GM19351 (cell line): ENCODE data around the gene WLS.
"Not testable (repeated sequence)": the region's sequence is repeated elsewhere in the genome, so short reads cannot be mapped to it uniquely, and the experiment has no call there.

Experiments used
- ATAC-seq: cut with Tn5 transposase; IDR thresholded peaks from one replicate; pipeline ENCODE4 v1.9.1; 2021; ENCODE audit warnings: mild to moderate bottlenecking, moderate library complexity; ENCODE audit not compliant: unreplicated experiment

WLS gene

DNA sequence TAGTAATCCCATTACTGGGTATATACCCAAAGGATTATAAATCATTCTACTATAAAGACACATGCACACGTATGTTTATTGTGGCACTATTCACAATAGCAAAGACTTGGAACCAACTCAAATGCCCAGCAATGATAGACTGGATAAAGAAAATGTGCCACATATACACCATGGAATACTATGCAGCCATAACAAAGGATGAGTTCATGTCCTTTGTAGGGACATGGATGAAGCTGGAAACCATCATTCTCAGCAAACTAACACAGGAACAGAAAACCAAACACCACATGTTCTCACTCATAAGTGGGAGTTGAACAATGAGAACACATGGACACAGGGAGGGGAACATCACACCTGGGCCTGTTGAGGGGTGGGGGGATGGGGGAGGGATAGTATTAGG, 60.5 kb downstream of the WLS start:
- ATAC-seq = not testable (repeated sequence)

DNA sequence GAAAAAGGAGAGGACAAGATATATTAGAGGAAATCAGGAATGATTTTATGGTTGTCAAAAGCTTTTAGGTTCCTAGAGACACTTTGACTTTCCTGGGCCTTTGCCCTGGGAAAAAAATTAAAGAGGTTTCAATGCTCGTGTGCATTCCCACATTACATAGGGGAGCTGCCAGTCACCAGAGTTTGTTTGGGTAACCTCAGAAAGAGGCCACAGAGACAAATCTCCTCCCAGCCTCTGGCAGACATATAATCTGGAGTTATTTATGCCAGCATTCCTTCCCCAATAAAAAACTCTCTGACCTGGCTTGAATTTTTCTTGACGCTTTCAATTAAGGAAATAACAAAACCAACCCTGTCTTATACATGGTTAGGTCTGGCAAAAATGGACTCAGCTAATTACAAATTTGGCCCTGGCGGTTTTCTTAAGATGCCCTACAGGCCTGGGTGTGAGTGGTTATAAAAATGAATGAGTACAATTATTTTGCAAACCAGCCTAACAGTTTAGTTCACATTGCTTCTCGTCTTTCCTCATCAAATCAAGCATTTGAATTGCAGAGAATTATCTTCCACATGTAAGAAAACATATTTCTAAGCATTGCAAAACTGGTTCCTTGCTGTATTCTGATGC, 63.7 kb downstream of the WLS start:
- no peak for ATAC-seq

DNA sequence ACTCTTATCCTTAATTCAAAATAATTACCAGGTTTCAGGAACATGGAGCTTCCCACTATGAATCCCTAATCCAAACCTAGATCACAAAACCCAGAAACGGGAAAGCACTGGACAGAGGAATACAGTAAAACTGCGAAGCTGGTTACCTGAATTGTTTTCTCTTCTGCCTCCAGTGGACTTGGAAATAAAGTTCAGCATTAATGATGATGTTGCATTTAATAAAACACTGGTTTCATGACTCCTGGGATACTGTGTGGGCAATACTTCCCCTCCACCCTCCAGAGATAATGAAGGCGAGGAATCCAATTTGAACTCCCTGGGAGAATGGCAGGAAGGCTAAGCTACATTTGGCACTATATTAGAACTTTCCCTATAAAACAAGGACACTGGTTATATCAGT, 65.1 kb downstream of the WLS start:
- no peak for ATAC-seq

DNA sequence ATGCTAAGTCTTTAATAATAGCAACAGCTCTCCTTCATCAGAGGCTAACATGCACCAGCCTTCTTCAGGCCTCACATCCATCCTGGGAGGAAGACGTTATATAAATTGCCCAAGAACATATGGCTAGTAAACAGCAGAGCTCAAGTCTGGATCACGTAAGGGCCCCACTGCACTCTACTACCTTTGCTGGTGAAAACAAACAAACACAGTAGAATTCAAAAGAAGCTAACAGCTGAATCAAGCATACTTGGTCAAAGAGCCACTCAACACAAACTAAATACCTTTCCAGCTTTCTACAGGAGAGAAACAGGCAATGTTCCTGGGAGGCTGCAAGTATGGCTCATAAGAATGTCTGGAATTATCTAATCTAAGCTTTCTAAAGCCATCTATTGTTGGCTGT, 66.0 kb downstream of the WLS start:
- ATAC-seq = no peak

DNA sequence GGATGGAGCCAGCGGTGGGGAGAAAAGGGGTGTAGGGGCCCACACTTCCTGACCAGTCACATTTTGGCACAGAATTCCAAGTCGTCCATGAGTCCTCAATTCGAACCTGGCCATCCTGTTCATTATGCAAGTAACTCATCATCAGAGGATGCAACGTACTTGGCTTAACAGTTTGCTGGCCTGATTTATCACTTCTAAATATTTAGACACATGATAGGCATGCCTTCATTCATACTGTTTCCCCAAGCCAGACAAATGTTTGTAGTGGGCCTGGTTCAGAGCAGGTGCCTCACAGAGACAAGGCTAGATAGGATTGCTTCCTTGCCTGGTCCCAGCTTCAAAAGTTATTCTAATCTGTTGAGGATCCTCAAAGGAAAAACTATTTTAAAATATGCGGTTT, 66.7 kb downstream of the WLS start:
- no peak for ATAC-seq

DNA sequence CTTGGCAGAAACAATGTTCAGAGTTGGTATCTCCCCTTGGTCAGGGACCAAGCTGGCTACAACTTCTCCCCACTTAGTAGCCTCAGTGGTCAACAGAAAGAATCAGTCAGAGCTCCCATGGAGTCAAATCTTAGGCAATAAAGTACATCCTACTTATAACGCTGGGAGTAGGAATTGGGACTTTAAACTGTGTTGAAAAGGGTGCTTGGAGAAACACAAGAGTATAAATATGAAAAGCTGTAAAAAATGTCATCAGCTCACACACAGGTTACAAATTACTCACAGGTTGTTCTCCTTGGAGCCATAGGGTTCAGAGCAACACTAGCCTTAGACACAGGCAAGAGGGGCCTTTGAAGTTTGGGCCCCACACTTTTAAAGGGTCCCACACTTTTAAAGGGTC, 67.4 kb downstream of the WLS start:
- ATAC-seq = no peak

DNA sequence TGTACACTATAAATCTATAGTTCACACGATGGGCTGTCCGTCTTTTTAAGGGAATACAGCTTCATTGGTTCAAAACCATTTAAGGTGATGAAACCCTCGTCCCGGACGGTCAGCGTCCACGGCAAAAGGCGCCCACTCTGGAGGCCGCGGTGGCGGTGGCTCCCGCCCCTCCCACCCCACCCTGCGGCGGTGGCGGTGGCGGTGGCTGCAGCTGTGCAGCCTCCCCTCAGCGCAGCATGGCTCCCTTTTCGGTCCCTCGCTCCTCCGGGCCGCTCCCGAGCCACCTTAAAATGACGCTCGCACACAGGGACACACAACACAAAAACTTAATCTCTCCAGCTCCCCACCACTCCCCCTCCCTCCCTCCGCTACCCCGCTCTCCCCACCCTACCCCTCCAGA, 69.1 kb downstream of the WLS start:
- ATAC-seq = no peak

DNA sequence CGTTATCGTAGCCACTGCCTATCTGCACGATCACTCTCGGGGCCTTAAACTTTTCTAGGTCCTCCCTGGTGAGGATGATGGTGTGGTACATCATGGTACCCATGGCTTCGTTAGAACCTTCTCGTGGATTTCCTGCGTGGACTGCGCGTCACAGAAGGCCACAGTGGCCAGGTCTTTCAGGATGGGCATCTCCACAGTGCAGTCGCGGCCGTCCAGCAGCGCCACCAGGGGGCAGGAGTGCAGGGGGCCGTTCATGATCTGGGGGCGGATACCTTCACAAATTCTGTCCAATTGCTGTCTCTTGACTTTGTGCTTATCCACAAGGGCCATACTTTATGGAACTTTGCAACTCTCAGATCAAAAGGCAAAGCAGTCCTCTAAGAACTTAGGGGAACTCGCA, 69.6 kb downstream of the WLS start:
- no peak for ATAC-seq

DNA sequence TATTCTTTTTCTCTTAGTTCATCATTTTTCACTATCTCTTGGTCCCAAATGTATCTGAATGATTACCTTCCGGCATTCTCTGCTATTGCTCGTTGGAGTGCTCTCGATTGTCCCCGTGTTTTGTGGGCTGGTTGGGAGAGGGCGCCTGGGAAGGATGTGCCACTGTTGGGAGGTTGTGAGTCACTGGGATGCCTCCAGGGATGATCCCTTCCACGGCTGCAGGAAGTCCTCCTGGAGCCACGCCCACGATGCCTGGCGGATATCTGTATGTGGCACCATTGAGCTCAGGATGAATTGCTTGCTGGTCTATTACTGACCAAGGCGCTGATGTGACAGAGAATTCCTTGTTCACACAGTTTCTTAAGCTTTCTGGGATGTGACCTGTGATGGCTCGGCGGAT, 70.7 kb downstream of the WLS start:
- ATAC-seq = not testable (repeated sequence)

DNA sequence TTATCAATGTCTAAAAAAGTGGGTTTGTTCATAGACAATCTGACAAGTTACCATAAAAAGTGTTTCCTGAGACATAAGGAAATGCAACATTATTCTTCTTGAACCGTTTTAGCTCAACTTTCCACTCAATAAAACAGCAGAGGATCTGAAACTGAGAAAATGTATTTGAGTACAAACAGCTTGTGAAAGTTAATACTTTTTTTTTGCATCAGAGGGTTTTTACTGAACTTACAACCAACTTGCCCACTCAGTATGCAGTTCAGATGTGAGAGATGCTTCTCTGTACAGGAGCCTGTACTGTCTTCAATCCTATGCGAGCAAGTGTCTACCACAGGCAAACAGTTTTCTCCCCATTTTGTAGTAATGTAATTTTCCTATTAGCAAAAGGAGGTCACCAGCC, 71.4 kb downstream of the WLS start:
- ATAC-seq = peak; percentile 94

DNA sequence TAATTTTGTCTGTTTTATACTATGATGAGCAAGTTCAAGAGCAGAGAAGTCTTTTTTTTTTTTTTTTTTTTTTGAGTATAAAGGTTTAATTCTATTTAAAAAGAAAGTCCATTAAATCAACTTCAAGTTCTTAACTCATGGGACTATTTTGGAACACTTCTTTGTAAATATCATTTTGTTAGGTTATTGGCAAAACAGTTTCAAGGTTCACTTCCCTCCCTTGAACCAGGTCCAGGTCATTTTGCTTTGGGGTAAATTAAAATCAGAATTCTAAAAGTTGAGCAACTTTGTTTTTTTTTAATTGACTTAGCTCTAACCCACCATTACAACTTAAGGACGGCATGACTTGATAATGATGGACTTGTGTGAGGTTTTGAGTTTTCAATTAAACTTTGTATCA, 72.3 kb downstream of the WLS start:
- ATAC-seq = no peak

DNA sequence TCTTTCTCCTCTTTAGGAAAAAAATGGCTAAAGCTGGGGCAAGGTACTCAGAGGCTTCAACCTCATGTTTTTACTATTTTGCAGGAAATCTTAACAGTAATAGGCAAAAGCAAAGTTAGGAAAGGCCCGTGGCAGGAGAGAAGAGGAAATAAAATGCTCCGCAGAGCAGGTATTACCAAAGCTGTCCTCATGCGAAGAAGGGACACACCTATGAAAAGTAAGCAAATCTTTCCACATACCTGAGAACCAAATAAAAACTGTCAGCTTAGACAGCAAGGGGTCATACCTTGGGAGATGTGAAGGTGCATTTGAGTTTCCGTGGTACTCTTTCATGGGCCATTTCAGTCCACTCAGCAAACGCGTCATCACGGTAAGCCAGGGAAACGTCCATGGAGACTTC, 73.5 kb downstream of the WLS start:
- ATAC-seq = no peak

DNA sequence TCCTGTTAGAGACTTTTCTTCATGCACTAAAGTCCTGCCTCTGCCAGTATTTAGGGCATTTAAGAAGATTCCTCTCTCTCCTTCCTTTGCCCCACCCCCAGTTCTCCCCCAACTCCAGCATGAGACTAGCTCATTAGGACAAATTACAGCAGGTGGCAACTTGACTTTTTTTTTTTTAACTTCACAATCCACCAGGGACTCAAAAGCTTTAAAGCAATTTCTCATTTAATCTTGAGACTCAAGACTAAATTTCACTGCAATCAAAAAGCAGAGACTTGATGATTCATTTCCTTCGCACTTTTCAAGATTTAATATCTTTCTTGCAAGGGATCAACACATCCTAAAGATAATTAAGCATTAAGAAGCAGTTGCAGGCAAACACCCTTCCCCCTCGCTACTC, 74.9 kb downstream of the WLS start:
- no peak for ATAC-seq

DNA sequence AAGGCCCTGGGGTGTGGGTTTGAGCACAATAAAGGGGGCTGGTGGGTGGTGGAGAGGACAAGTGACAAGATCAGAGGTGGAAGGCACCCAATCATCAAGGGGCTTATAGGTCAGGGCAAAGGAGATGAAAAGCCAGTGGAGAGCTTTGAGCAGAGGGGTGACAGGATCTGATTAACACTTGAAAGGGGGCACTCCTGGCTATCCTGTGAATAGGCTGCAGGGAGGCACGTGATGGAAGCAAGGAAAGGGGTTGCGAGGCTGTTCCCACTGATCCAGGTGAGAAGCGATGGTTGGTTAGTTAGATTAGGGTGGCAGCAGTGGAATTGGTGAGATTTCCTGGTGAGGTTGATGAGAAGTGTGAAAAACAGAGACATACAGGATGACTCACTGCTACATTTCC, 80.6 kb downstream of the WLS start:
- ATAC-seq = no peak

DNA sequence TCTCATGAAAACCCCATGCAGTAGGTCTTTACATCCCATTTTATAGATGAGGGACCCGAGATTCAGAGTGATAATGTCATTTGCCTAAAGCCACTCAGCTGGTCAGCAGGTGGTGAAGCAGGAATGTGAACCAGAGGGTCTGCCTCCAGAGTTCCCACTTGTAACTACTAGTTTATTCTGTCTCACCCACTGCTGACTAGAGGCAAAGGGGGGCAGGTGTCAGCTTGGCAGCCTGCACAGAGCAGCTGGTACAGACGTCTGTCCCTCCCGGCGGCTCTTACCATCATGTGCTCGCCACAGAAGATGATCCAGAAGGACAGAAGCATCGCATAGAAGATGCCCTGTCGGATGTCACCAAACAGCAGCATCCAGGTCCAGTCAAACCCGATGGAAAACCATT, 82.4 kb downstream of the WLS start:
- ATAC-seq = no peak

DNA sequence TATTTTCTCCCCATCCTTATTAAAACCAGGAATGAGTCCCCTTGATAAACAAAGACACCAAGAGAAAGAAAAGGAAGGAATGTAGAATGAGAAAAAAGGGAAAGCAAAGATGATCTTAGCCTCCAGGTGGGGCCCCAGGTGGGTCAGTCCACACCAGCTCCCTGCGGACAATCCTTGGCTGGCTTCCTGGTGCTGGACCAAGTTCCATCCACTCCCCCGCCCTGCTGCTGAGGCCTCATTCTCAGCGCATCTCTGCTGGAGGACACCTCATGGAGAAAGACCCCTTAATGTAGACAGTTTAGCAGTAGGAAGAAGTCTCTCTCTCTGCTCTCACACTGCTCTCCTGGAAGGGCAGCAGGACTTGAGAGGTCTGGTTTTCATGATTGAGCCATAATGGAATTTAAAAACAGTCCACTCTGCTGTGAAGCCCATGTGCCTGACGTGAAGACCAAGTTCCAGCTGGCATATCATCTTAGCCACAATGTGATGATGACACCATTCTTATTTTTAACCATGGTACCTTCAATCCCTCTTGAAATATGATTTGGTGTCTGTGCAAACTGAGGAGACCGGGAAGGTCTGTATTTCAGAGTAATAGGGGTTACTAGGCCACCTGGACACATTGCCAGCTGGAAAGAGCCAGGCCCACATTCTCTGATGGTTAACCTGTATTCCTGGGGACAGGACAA, 83.1 kb downstream of the WLS start:
- ATAC-seq = no peak

DNA sequence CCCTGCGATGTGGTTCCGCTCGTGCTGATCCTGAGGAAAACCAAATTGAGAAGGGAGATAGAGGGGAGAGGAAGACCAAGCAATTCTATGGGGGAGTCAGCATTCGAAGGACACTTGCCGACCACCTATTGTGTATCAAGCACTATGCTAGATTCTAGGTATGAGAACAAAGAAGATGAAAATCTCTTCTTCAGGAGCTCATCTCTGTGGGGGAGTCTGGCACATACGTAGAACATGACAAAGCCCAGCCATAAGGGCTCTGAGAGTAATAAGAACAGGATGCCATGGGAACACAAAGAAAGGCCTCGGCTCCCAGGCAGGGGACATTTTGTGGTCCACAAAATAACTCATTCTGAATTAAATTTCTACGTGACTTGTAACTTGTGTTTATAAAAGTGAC, 83.7 kb downstream of the WLS start:
- no peak for ATAC-seq

DNA sequence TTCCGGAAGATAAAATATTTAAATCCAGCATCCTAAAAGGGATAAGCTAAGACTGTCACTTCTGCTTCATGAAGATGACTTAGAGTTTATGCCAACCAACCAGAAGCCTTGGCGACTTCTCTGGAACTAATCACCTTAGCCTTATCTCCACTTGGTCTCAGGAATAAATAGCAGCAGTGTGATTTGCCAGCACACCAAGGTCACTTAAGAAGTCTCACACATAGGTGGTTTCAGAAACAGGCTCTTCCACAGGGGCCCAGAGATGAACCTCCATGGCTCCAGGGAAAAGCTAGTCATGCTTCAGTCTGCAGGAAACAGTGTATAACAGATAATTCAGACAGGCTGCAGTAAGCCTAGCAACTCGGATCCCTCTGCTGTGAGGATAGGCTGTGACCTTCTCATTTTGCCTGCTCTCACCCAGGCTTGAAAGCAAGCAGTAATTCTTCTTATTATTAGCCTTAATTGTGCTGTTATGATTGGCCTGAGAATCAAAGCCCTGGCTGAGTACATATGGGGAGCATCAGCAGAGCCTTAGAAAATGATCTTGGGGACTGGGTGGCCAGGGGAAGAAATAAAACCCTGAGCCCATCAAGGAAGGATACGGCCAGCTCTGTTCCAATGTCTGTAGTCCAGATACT, 84.7 kb downstream of the WLS start:
- no peak for ATAC-seq

DNA sequence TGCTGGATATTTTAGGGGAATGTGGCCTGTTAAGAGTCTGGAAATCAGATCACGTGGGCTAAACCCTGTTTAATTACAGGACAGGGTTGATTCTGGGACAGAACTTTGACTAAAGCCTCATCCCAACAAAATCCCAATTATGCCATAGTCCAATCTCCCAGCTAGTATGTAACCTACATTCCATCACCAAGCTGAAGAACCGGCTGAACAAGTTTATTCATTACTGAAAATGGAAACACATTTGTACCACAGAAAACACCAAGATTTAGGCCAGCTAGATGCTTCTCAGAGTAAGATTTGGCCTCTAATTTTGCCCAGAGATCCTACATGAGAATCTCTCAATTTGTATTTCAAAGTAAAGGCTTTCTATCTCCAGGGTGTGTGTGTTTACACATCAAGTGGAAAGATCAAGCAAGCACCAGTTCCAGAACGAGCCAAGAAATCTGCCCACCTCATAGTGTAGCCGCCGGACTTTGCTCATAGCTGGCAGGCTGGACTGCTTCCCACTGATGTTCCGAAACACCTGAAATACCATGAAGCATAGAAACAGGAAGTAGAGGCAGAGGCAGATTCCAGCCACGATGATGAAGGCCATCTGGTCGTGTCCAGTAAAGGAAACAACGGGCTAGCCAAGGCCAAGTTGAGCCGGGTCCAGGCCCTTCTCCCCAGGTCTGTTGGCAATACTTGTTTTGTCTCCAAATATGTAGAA, 86.8 kb downstream of the WLS start:
- ATAC-seq = no peak

DNA sequence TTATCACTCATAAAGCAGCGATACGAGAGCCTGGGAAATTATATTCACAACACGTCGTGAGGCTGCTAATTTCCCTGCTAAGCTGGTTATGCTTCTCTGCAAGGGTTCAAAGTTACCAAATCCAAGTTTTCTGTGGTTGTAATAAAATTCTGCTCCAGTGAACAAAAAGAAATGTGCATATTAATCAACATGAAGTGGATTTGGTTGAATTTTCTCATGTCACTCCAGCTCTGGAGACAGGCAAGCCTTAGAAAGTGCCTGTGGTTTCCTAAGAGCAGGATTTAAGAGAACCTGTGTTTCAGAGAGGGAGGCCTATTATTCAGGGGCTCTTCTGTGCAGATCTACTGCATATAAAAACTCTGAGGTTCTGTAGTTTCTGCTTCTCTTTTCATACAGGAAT, 87.5 kb downstream of the WLS start:
- ATAC-seq = no peak

DNA sequence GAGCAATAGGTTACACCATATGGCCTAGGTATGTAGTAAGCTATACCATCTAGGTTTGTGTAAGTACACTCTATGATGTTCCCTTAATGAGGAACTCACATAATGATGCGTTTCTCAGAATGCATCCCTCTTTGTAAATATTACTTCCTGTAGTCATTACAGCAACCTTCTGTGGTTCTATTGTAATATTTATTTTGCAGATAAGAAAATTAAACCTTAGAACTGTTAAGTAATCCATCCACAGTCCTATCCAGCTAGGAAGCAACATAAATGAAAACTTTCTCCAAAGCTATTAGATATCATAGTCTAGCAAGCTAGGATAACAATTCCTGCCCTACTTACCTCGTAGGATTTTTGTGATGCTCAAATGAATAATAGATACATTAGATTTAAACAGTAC, 88.7 kb downstream of the WLS start:
- no peak for ATAC-seq

DNA sequence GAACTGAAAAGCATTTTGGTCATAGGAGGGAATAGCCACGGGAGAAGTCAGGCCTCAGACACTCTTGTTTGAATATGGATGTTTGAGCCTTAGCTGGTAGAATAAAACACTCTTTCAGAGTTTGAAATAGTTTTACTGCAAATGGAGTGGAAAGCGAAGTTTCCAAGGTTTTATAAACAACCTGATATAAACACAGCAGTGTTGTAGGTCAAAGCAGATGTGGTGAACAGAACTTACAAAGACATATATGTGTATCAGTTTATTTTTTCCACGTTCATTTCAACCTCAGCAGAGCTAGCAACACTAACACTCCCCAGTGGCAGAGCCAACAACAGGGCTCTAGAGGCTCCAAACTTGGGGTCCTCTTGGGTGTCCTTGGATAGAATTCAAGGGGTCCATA, 89.9 kb downstream of the WLS start:
- ATAC-seq = no peak
